EL (cell line): ENCODE data around the gene KBTBD12.
A peak's percentile ranks its signal among the peaks of the same experiment; 100 is the strongest.

Experiments
- DNase-seq: peaks from one replicate; pipeline ENCODE4 v3.0.0-alpha.2; 2016

The KBTBD12 gene

GRCh38 chr3:127955728-127956127 is 40.7 kb downstream of the KBTBD12 start:
- DNase-seq = no peak

- DNase-seq = no peak
Measured at GRCh38 chr3:127959041-127959440, 44.0 kb downstream of the KBTBD12 start.

- peak; percentile 26 for DNase-seq
Measured at GRCh38 chr3:127959873-127960272, 44.8 kb downstream of the KBTBD12 start.

- DNase-seq = no peak
Measured at GRCh38 chr3:127960421-127960965, 45.5 kb downstream of the KBTBD12 start.

DNA sequence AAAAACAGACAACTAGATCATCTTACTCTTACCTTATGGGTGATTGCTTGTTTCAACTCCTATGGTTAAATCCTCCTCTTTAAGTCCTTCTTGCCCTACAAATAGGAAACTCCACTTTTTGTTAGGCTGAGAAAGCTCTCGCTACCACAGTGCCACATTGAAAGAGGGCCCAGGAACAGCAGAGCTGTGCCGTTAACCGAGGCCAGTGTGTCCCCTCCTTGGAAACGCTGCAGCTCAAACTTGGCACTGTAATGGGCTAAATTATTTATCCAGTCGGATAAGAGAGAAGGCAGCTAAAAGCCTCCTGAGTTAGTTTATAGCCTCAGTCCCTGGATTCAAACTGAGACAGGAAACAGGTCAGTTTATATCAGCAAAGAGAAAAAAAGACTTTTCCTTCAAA is 46.1 kb downstream of the KBTBD12 start:
- DNase-seq = no peak

GRCh38 chr3:127961963-127962362 is 46.9 kb downstream of the KBTBD12 start:
- peak; percentile 59 for DNase-seq

- DNase-seq = no peak
Measured at GRCh38 chr3:127962937-127963336, 47.9 kb downstream of the KBTBD12 start.

GRCh38 chr3:127964053-127964452 is 49.0 kb downstream of the KBTBD12 start:
- no peak for DNase-seq

GRCh38 chr3:127964816-127965215 is 49.8 kb downstream of the KBTBD12 start:
- no peak for DNase-seq

DNA sequence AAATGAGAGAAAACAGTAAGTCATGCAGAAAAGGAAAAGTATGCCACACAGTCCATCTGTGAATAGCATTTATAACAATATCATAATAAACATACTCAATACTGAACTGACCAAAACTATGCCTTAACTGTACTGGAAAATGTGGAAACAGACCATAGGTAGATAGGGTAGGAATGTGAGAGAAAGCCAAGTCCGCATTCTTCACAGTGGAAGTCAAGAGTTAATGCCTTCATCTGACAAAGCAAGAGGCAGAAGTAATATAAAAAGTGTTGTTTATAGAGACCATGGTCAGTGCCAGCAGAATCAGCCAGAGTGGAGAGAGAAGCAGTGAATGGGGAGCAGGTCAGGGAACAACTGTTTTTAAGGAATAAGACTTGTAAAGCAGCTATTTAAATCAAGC is 52.3 kb downstream of the KBTBD12 start:
- DNase-seq = no peak

GRCh38 chr3:127970966-127971592 is 56.0 kb downstream of the KBTBD12 start:
- peak; percentile 54 for DNase-seq

GRCh38 chr3:127974226-127974625 is 59.2 kb downstream of the KBTBD12 start:
- no peak for DNase-seq

- DNase-seq = no peak
Measured at GRCh38 chr3:127975153-127976029, 60.4 kb downstream of the KBTBD12 start.

DNA sequence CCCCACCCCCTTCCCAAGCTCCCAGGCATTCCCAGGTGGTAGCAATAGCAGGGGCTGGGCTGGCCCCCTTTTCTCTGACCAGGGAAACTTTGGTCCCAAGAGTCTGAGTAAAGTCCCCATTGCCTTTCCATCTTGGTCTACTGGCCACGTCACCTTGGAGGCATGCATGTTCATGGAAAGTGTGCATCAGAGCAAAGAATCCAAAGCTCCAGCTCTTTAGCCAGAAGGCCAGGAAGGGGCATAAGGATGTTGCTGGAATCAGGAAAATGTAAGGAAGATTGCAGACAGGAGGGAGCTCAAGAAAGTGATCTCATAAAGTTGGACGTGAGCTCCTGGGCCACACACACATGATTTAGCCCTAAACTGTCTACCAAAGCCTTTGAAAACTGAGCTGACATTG is 63.6 kb downstream of the KBTBD12 start:
- DNase-seq = peak; percentile 33

GRCh38 chr3:127979473-127979872 is 64.4 kb downstream of the KBTBD12 start:
- DNase-seq = no peak

GRCh38 chr3:127981097-127981496 is 66.1 kb downstream of the KBTBD12 start:
- no peak for DNase-seq

DNA sequence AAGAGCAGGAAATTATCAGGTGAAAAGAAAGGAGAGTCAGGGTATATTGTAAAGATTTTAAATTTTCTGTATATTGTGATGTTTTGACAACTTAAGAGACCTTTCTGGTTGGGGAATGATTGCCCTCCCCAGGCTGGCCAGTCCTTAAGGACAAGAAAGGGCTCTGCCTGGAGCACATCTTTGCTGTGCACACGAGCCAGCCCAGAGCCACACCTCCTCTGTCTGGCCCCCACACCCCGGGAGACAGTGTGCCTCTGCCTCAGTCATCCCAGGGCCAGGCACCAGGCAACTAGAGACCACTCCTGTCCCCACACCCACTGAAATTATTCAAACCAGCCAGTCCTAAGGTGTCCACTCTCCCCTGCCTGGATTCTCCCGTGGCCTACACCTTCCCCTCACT is 67.1 kb downstream of the KBTBD12 start:
- no peak for DNase-seq

- peak; percentile 91 for DNase-seq
Measured at GRCh38 chr3:127984241-127984975, 69.4 kb downstream of the KBTBD12 start.

GRCh38 chr3:127985216-127985615 is 70.2 kb downstream of the KBTBD12 start:
- peak; percentile 25 for DNase-seq

GRCh38 chr3:127985655-127986225 is 70.7 kb downstream of the KBTBD12 start:
- no peak for DNase-seq

DNA sequence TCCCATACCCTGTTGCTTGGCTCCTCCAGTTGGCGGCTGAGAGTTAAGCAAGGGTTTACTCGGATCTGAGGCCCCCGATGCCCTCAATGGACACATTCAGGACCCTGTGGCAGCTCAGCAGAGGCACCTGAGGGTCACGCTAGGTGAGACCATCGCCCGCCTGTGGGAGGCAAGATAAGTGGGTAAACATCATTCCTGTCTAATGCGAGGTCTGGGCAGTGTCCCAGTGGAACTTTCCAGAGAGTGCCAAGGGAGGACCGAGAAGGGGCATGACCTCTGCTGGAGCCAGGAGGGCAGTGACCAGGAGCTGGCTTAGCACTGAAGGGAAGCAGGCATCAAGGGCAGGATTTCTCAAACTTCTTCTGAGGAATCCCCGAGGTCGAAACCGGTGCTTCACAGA is 71.8 kb downstream of the KBTBD12 start:
- no peak for DNase-seq

DNA sequence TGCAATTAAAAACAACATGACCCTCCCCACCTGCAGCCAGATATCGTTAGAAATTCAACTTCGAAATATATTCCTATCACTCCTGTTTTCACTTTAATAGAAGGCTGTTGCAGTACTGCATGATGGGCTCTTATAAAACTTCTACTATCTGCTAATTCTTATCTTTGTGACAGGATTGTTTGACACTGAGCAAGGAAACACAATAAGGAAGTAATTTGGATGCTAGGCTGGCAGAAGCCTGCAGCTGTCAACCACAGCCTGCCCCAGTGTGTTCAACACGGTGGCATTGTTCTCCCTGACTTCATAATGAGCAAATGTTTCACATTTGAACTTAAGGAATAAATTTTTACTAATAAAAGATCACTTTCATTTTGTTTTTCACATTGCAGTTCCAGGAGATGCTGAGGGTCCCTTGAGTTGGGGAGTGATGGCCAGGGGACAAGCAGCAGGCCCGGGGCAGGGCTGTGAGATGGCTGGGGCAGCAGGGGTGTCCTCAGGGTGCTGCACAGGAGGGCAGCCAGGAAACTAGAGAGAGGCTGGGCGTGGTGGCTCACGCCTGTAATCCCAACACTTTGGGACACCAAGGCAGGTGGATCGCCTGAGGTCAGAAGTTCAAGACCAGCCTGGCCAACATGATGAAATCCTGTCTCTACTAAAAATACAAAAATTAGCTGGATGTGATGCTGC is 72.4 kb downstream of the KBTBD12 start:
- DNase-seq = no peak
